ENCODE results near the gene CADM1.

DNA sequence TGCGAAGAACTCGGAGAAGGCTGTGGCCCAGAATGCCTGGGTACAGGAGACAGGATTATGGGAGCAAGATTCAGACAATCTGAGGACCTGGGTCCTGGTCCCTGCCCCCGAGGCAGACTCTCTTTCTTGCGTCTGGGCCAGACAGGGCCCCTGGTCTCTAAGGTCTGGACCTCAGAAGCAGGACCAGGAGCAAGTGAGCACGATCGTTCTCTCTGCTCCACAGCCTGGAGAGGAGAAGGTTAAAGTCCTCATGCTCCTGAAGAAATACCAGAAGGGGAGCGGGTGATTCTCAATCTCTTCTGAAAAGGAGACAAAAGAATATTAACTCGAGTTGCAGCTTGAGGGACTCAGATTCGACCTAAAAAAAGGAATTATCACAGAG, 349.9 kb downstream of the CADM1 start:
- TF ChIP-seq, protein P1, sequence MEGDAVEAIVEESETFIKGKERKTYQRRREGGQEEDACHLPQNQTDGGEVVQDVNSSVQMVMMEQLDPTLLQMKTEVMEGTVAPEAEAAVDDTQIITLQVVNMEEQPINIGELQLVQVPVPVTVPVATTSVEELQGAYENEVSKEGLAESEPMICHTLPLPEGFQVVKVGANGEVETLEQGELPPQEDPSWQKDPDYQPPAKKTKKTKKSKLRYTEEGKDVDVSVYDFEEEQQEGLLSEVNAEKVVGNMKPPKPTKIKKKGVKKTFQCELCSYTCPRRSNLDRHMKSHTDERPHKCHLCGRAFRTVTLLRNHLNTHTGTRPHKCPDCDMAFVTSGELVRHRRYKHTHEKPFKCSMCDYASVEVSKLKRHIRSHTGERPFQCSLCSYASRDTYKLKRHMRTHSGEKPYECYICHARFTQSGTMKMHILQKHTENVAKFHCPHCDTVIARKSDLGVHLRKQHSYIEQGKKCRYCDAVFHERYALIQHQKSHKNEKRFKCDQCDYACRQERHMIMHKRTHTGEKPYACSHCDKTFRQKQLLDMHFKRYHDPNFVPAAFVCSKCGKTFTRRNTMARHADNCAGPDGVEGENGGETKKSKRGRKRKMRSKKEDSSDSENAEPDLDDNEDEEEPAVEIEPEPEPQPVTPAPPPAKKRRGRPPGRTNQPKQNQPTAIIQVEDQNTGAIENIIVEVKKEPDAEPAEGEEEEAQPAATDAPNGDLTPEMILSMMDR (conservative IDR thresholded peaks at IDR 0.05 in 1 of 2, IDR thresholded peaks at IDR 0.05 in 1 of 2; ENCODE audit: extremely low read depth in 1 of 2, insufficient read depth in 1 of 2, low read depth in 1 of 2, low read length in 2 of 2) = no peak
- TF ChIP-seq EZH2 (IDR thresholded peaks at IDR 0.05; ENCODE audit: borderline replicate concordance, low read length) = no peak
